OCI-M2 (cell line): ENCODE measurements around the gene CSMD2.
"Not testable (repeated sequence)": the region's sequence is repeated elsewhere in the genome, so short reads cannot be mapped to it uniquely, and the experiment has no call there.

Experiments used
- DNase-seq: peaks from one replicate; lab custom pipeline; 2025; ENCODE audit not compliant: unreplicated experiment; lab: John Stamatoyannopoulos, UW

The CSMD2 gene

DNA sequence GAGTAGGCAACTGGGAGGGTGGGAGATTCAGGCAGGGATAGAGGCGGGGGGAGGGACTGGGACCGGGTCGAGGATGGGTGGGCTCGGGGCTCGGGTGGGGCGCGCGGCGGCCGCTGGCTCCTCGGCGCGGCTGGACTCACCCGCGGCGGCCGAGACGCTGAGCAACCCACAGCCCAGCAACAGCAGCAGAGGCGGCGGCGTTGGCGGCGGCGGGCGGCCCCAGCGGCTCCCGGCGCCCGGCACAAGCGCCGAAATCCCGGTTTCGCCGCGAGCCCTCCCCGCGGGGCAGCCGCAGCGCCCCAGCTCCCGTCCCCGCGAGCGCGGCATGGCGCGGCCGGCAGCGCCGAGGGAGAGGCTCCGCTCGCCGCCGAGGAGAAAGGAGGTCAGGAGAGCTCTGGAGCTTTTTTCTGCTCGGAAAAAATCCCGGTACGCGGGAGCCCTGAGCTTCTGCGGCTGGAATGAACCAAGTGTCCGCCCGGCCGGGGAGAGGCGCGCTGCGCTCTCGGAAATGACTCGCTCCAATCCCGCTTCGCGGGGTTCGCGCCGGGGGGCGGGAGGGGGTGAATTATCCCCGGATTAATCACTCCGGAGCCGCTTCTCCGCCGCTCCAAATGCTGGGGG lies at the start of gene CSMD2:
CSMD2 (minus strand) TSS at position 460 of the 621 bp plus-strand sequence; CDS start at position 327, 133 bp downstream.
- DNase-seq = no peak

DNA sequence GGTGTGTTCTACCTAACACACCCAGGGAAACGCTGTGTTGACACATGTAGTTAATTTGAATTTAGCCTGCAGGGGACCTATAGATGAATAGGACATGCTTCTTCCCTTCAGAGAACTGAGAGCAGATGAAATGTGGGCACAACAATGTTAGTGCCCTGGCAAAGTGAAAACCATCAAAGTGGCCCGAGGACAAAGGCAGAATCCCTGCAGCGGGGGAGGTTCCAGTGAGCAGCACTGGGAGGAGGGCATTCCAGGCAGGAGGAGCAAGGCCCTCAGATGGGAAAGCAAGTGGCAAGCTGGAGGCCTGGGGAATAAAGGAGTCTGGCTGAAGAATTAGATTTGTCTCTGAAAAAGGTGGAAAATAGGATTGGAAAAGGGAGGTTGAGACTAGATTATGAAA lies 48.9 kb upstream of the CSMD2 start:
- DNase-seq = no peak

DNA sequence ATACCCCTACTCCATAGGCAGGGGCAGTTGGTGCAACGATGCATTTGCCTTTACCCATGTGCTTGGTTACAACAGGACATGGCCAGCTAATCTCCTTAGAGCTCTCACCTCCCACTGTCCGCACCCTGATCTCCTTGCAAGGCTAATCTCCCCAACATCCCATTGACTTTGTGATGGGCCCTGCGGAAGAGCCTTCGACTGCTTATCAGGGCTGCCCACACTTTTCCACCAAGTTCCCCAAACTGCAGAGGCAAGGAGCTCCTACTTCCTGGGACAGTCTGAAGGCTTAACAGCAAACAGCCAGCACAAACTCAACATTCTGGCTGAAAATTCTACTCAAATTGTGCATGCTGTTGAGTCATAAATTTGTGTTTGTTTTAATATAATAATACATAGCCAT lies 47.6 kb upstream of the CSMD2 start:
- DNase-seq = no peak

DNA sequence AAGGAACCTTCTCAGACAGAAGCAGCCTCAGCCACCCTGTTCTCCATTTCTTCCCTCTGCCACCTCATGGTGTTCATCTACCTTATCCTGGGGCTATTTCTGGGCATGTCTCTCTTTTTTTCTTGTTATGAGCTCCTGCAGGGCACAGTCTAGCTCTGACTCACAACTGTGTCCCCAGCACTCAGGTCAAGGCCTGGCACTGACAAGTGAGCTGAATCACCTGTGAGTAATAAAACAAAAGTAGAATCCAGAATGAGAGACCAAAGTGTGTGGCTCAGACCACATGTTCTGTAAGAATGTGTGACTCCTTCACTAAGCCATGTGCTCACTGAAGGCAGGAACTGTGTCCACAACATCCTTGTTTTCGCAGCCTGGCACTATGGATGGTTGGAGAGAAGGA lies 34.9 kb upstream of the CSMD2 start:
- DNase-seq = no peak

DNA sequence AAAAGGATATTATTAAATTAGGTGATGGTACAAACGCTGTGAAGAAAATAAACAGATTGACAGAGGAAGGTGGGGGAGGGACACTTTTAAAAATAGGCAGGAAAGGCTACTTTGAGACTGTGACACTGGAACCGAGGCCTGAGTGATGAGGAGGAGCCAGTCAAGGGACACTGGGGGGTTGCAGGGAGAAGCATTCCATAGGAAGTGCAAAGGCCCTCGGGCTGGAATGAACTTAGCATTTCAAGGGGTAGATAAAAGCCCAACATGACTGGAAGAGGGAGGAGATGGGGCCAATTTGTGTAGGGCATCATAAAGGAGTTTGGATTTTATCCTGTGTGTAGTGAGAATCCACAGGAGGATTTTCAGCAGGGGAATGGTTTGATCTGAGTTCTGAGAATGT lies 27.6 kb upstream of the CSMD2 start:
- no peak for DNase-seq

DNA sequence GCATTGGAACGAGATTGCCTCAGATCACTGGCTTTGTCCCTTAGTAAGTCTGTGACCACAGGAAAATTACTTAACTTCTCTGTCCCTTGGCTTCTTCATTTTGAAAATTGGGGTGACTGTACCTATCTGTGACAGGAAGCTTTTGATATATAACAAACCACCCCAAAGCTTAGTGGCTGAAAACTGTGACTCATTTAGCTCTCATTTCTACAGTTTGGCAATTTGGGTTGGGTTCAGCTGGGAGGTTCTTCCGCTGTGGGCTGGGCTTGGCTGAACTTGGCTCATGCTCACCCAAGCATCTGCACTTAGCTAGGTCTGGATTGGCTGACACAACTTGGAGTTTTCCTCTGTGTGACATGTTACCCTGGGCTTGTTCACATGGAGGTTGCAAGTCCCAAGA lies 25.7 kb upstream of the CSMD2 start:
- DNase-seq = no peak

DNA sequence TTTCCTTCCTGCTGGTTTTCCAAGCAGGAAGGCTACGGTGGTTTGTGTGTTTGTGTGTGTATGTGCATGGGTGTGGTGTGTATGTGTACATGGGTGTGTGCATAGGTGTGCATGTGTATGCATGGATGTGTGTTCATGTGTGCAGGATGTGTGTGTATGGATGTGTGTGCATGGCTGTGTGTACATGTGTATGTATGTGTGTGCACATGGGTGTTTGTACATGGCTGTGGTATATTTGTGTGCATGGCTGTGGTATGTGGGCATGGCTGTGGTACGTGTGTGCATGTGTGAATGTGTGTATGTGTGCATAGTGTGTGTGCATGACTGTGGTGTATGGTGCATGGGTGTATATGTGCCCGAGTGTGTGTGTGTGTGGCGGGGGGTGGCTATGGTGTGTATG lies 24.0 kb upstream of the CSMD2 start:
- DNase-seq = no peak

DNA sequence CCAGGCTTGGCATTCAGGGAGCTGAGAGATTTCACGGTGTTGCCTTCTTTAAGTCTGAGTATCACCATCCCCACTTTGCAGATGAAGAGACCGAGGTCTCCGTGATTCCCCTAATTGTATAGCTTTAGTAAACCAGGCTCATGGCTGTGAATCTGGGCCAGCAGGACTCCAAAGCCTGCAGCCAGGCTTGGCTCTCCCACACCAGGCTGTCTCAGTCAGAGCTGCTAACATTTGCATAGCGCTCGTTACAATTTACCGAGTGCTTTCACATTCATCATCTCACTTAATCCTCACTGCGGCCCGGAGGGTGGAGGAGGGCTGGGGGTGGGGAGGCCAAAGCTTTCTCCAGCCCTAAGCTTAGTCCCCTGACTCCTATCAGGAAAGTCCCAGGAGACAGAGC lies 23.4 kb upstream of the CSMD2 start:
- no peak for DNase-seq

DNA sequence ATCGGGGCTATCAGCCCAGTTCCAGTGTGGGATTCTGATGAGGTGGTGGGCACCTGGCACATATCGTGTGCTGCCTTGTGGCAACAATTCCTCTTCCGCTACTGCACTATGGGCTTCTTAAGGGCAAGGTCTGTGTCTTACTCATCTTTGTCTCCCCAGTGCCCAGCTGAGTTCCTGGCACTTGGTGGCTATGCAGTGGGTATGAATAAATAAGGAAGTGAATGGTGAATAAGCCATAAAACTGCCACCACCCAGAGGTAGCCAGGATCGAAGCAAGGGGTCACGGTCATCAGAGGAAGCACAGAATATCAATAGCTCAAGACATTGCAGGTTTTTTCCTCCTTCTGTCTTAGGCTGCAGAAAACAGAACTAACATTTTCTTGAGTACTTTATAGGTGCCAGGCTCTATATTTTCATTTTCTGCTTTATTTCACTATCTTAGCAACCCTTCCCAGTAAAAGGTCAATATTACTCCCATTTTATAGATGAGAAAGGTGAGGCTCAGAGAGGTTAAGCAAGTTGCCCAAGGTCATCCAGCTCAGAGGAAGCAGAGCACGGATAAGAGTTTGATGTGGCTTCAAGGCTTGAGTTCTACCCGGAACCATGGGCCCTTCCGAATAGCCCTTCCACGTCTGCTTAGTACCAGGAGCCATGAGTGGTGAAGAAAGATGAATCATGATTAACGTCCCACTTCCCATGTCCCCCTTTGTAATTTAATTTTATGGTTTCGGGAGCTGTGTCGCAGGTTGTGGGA lies 21.9 kb upstream of the CSMD2 start:
- DNase-seq = no peak

DNA sequence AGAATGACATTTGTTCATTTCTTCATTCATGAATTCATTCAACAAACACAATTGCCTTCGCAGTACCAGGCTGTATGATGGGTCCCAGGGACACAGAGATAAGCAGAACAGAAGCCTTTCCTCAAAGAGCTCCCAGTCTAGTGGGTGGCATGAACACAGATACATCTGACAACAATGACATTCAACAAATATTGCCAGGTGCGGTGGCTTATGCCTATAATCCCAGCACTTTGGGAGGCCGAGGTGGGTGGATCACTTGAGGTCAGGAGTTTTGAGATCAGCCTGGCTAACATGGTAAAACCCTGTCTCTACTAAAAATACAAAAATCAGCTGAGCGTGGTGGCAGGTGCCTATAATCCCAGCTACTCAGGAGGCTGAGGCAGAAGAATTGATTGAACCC lies 18.4 kb upstream of the CSMD2 start:
- DNase-seq = not testable (repeated sequence)

DNA sequence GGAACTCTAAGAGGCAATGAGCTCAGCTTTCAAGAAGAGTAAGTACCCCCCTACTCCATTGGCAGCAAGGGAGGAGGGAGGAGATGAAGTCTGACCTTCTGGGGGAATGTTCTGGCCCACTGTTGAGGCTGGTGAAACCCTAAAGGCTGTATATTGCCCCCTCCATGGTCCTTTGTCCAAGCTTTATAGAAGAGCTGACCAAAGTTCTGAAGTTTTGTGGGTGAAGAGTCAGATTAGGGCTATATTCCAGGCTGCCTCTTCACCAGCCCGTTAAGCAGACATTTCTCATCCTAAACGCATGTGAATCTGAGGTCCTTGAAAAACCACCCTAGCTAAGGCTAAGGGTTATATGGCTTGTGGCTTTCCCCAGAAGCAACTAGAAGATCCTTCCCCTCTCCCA lies 13.0 kb upstream of the CSMD2 start:
- DNase-seq = no peak

DNA sequence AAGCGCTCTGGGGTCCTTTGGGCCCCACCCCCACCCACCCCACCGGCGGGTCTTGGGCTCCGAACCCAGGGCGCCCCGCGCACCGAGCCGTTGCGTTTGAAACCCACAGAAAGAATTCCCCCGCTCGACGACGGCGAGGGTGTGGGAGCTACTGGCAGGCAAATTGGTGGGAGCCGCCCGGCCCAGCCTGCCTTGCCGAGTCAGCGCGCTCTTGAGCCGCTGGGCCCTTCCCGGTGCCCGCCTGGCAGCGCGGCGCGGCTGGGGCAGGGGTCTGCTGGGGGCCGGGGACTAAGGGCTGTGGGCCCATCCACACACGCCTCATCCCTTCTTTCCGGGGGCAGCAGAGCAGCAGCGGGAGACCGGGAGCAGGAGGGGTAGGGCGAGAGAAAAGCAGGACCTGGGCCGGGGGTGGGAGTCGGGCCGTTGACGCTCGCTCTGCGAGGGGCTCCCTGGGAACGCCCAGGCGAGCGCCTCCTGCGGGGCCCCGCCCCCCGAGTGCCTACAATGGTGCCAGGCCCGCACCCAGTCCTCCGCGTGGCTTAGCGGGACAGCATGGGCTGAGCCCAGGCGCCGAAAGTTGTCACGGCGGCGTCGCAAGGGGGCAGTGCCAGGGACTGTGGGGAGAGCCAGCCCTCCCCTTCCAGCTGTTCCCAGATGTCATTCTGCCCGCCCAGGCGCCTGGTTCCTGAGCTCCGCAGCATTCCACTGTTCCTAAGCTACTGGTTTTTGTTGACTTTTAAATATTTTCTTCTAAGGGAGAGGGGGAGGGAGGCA lies 12.0 kb upstream of the CSMD2 start, which contains the start of gene C1orf94:
C1orf94 (plus strand) TSS at position 78 of the 774 bp plus-strand sequence. CDS start 883 bp downstream, outside the sequence.
- DNase-seq = no peak

DNA sequence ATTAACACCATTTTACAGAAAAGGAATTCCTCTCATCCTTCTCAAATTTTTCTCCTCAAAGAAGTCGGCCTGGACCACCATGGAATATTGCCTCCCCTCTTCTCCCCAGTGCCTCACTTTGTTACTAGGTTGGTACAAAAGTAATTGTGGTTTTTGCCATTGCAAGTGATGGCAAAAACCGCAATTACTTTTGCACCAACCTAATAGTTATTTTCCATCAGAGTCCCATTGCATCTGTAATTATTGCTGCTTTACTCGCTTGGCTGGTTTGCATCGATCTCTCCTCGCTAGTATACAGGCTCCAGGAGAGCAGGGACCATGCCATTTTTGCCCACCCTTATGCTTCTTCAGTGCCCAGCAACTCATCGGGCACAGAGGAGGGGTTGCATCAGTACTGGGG lies 10.7 kb upstream of the CSMD2 start:
- no peak for DNase-seq

DNA sequence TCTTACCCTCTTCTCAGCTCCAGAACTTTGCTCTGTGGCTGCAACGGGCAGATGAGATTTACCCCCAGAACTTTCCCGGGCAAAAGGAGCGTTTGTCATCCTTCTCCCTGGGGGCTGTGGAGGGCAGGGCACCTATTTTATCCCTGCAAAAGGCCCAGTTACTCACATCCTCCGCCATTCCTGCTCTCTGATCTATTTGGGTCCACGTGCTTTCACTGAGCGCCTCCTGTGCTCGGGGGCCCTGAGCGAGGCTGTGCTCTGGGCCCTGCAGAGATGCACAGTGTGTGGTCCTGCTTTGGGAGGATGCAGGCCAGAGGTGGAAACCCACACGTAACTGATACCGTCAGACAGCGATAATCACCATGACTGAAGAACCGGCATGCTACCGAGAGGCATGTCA lies 2.4 kb upstream of the CSMD2 start:
- no peak for DNase-seq

DNA sequence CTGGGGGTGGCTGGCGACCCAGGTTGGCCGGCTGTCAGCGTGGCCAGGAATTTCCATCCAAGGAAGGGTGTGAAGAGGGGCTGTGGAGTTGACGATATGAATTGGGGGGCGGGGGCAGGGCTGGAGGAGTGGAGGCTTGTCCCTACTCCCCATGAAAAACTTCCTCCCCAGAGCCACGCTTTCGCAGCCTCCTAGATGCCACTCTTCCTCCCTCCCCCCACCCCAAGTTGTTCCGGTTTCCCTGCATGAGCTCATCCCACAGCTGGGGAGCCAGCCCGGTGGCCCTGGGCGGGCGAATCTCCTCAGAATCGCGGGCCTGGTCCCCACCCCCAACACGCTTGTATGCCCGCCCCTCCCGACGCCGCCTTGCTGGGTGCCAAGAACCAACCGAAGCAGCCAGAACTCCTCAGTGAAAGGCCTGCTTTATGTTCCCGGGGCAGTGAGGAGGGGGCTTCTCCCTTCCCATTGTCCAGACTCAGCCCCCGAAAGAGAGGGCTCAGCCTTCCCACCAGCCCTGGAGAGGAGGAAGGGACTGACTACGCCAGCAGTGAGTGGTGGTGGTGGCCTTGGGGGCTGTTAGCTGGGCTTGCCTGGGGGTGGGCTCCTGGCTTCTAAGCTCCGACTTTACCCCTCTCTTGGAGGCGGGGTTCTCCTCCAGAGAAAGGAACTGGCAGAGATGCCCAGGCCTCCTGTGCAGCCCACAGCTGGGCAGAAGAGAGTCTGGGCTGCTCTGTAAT lies 1.8 kb upstream of the CSMD2 start:
- no peak for DNase-seq

DNA sequence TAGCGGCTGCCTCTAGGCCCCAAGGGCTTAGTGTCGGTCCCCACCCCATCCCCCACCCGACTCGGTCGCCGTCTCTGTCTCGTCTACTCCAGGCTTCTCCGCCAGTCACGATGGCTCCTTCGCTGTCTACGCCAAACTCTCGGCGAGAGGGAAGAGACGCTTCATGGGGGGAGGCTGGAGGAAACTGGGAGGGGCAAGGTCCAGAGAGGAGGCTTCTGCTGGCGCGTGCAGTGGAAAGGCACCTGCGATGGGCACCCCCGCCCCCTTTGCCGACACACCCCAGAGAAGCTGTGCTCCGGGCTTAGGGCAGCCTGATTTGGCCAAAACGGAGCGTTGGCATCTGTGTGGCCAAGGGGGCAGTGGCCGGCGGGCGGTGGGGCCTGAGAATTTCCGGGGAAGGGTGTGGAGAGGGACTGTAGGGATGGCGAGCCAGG lies 1.2 kb upstream of the CSMD2 start:
- no peak for DNase-seq

DNA sequence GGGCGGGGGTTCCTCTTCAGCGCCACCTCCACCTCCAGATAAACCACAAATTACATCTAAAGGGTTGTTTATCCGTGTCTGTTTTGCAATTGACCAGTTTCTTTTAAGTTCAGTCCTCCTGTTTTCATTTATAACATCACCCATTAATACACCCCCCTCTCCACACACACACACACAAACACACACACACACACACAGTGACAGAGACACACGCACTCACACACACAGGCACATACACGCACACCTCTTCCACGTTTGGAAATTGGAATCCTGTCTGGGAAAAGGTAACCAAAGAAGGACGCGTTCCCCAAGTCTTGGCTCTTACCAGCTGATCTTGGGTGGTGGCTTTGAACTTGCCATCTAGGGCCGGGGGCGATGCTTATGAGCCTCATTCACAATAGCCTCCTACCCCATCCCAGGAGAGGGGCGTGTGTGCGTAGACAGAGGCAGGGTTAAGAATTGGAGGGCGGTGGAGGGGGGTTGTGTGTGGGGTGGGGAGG lies 442 bp upstream of the CSMD2 start:
- DNase-seq = no peak

DNA sequence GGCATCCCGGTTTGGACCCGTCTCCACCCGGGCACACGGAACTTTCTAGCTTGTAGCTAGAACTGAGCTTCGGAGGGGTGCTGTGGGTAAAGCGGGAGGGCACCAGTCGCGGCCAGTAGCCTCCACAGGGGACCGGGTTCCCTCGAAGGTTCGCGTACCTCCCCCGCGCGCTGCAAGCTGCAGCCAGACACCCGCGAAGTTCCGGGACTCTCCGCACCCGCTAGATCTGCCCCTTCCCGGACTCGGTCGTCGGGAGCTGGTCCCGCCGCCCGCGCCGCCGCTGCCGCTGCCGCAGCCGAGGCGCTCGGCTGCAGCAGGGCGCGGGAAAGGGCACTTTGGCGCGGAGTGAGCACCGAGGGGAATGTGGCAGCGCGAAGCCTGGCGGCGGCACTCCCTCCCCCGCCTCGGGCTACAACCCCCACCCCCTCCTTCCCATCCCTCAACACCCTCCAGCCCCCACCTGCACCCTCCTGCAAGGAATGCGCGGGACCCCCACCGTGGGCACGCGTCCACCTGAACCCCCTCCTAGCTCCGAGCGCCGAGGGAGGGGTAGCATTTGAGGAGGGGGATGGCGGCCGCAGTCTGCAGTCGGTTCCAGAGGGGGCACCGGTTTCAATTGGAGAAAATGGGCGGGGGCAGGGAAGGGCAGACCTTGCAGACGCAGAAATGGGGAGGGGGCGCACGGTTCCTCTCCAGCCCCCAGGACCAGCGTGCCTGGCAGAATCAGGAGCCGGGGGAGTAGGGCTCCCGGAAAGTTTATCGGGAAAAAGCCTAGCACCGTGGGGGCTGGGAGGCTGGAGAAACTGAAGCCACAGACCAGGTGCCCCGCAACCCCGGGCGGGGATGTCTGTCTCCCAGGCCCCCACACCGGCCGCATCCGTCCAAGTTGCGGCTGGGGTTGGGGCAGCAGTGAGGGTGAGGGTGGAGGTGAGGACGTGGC lies 968 bp downstream of the CSMD2 start:
- no peak for DNase-seq

DNA sequence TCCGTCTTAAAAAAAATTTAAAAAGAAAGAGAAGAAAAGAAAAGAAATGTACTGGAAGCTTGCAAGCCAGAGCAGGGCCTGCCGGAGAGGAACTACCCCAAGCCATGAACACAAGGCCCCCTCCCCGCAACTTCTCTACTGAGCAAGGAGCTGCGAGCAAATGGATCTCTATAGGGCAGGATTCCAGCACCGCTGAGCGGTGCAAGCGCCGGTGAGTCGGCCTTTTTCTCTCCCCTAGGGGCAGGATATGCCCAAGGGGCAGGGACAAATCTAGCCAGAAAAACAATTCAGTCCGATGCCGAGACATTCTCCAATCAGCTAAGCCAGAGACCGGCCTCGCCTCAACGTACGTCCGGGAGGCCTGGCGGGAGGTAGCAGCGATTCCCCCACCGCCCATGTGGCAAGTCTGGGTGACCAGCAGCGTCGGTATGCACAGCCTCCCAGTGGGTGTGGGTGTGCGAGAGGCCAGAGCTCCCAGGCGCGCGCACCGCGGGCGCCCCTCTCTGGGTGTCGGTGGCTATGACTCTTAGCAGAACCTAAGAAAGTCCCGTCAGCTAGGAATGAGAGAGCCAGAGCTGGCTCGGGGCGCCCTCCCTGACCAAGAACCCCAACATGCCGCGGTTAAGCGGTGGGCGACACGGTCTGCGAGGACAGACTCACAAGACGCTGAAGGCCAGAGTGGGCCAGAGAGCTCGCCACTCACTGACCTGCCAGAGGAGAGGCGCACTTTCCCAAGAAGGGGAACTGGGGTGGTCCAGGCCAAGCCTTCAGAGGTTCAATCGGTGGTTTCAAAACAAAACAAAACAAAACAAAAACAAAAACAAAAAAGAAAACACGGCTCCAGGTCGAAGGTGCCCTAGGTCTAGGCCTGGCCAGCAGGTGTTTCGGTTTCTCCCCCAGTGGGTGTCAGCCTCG lies 1.9 kb downstream of the CSMD2 start:
- DNase-seq = no peak
